Measurements from ENCODE around the gene TOMM34.

Gene TOMM34

DNA sequence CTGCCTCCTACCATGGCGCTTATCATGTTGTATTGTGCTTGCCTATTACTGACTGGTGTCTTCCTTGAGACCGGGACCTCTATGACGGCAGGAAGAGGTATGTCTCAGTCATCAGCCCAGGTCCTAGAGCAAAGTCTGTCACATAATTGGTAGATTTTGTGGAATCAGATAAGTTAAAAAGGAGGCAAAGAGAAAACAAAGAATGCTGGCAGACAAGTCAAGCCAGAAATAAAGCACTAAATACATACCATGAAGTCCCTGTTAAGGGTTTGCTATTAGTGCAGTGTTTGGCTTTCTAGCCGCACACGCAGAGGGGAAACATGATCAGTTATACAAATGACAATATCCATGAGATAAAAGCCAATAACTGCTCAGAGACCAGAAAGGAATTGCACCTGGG, 6.0 kb downstream of the TOMM34 start:
- no peaks in the 10 kb centered on the region for H3K9me3 Mint-ChIP-seq
- no peak overlapping the region for H3K4me3 Mint-ChIP-seq
- peak overlapping the region; percentile 8 for H3K27ac Mint-ChIP-seq
- DNase-seq: no peak
- peaks cover 99% of the 10 kb centered on the region for H3K36me3 Mint-ChIP-seq (ENCODE audit: low read depth)
- H3K4me1 Mint-ChIP-seq (ENCODE audit: low read depth): peaks cover 58% of the 10 kb centered on the region
- H3K27me3 Mint-ChIP-seq: no peaks in the 10 kb centered on the region

DNA sequence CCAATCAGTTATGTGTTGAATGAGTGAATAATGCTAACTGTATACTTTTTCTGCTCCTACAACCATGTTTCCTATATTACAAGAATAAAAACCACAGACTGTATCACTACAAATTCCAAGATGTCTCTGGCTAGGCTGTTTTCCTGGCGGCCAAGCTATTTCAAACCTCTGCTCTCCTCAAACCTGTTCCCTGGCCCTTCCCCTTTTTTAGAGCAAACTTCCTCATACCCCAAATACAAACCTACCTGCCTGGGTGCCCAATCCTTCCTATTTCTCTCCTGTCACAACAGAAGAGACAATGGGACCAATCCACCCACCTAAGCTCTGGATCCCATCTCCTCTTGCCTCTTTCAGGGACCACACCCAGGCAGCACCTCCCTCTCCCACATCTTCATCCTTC, 7.5 kb downstream of the TOMM34 start:
- no peaks in the 10 kb centered on the region for H3K9me3 Mint-ChIP-seq
- no peak for DNase-seq
- peaks cover 43% of the 10 kb centered on the region for H3K4me1 Mint-ChIP-seq (ENCODE audit: low read depth)

DNA sequence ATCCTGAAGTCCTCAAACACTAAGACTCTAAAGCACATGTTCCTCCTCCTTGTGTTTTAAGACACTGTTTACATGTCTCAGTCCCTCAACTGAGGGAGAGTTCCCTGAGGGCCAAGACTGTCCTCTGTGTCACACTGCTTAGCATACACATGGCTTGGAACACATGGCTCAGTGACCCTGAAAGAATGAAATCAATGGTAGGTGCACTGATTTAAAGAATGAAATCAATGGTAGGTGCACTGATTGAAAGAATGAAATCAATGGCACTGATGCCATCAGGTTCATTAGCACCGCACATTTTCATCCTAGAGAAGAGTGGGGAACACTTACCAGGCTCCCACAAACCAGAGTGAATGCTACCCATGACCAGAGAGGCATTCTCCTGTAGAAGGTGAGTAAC, 9.8 kb downstream of the TOMM34 start:
- Mint-ChIP-seq H3K4me1 (ENCODE audit: low read depth) (peaks cover 23% of the 10 kb centered on the region), H3K27ac (peak overlapping the region; percentile 31), H3K27me3 (no peaks in the 10 kb centered on the region), H3K36me3 (ENCODE audit: low read depth) (peaks cover 99% of the 10 kb centered on the region), H3K4me3 (no peak overlapping the region), H3K9me3 (no peaks in the 10 kb centered on the region)
- DNase-seq: no peak

More for the DNA sequence above, 7.5 kb downstream of the TOMM34 start:
- peak overlapping the region; percentile 56 for H3K27ac Mint-ChIP-seq
- H3K36me3 Mint-ChIP-seq (ENCODE audit: low read depth): peaks cover 99% of the 10 kb centered on the region
- H3K27me3 Mint-ChIP-seq: no peaks in the 10 kb centered on the region
- no peak overlapping the region for H3K4me3 Mint-ChIP-seq

DNA sequence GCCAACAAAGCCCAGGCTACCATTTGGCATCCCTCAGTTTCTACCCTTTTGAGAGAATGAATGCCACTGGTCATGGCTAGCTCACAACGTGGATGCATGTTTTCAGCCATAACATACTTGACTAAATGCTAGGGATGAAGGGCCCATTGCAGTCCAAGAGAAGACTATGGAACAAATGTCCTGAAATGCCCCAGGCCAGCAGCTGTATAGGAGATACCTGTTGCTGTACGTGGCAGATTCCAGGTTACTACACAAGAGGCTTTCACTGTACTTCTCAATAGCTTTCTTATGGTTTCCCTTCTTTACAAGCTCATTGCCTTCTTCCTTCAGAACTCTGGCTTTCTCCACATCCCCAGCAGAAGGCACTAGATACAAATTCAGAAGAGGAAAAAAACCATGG, 11.7 kb downstream of the TOMM34 start:
- Mint-ChIP-seq H3K27me3 (no peaks in the 10 kb centered on the region), H3K36me3 (ENCODE audit: low read depth) (peaks cover 99% of the 10 kb centered on the region), H3K4me3 (no peak overlapping the region), H3K27ac (peak overlapping the region; percentile 55), H3K4me1 (ENCODE audit: low read depth) (peaks cover 11% of the 10 kb centered on the region), H3K9me3 (no peaks in the 10 kb centered on the region)
- DNase-seq: no peak

DNA sequence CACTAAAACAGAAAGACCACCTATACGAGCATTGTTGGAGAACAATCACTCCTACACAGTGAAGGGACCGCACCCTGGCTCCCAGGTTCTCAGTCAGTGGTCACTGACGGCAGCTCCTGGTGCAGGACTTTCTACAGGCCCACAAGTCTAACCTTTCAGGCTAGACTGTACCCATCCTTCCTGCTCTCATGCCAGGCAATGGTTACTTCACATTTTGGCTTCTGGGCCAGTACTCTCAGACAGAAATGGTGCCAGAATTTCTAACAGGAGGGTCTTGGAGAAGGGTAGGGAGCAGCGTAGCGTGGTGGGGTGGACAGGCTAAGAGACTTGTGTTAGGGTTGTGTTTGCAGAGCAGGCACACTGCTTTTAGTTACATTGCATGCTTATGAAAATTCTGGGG, 12.1 kb downstream of the TOMM34 start:
- H3K4me1 Mint-ChIP-seq (ENCODE audit: low read depth): peaks cover 7% of the 10 kb centered on the region
- H3K27me3 Mint-ChIP-seq: no peaks in the 10 kb centered on the region
- H3K9me3 Mint-ChIP-seq: no peaks in the 10 kb centered on the region
- no peak overlapping the region for H3K27ac Mint-ChIP-seq
- no peak for DNase-seq
- H3K4me3 Mint-ChIP-seq: no peak overlapping the region
- peaks cover 99% of the 10 kb centered on the region for H3K36me3 Mint-ChIP-seq (ENCODE audit: low read depth)

DNA sequence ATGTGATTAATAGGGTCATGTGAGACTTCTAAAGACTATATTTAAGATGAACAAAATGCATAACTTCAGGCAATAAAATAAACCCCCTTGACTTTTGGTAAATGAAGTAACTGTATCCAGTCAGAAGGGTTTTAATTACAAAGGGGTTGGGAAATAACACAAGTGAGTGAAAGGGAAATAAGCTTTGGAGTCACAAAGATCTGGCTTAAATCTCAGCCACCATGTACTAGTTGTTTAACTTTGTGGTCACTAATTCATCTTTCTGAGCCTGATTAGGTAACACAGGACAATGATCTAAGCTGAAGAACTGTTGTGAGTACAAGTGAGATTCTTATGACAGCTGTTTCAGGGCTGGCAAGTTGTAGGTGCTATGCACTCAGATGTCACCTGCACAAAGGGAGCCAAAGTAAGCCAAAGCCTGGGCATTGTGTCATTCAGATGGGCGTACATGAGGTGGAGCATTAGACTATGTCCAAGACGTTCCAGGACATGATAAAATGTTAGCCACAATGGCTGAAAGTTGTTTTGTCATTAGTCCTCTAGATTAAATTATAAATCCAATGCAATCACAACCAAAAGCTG, 13.8 kb downstream of the TOMM34 start:
- no peak for DNase-seq
- Mint-ChIP-seq H3K27ac (peak overlapping the region; percentile 56), H3K4me1 (ENCODE audit: low read depth) (no peaks in the 10 kb centered on the region), H3K27me3 (no peaks in the 10 kb centered on the region), H3K9me3 (no peaks in the 10 kb centered on the region), H3K4me3 (no peak overlapping the region), H3K36me3 (ENCODE audit: low read depth) (peaks cover 99% of the 10 kb centered on the region)

DNA sequence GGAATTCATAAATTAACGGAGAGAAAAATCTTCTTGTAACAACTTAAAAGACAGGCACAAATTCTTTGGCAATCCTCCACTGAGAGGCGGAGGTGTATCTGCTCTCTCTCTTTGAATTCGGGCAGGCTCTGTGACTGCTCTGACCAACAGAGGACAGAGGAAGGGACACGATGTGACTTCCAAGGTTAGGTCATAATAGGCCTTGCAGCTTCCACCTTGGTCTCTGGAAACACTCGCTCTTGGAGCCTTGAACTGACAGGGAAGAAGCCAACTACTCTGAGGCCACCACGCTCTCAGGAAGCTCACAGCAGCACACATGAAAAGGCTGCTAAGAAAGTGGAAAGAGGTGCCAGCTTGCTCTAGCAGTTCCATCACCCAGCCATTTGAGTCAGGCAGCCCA, 14.9 kb downstream of the TOMM34 start:
- H3K27me3 Mint-ChIP-seq: no peaks in the 10 kb centered on the region
- H3K4me3 Mint-ChIP-seq: no peak overlapping the region
- no peak for DNase-seq
- peaks cover 99% of the 10 kb centered on the region for H3K36me3 Mint-ChIP-seq (ENCODE audit: low read depth)
- peak overlapping the region; percentile 53 for H3K27ac Mint-ChIP-seq
- H3K9me3 Mint-ChIP-seq: no peaks in the 10 kb centered on the region
- no peaks in the 10 kb centered on the region for H3K4me1 Mint-ChIP-seq (ENCODE audit: low read depth)

DNA sequence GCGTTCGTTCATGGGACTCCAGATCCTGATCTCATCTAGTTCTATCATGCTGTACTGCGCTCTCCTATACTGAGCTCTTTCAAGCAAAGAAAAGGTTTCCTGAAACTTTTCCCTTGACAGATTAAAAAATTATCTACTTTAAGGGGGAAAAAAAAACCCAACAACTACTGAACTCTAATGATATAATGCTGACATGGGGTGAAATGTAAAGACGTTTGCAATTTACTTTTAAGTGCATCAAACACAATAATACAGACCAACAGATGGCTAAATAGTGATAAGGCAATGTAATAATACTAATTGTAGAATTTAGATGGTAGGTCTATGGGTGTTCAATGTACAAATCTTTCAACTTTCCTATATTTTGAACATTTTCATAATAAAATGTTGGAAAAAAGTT, 16.4 kb downstream of the TOMM34 start:
- no peak for DNase-seq
- H3K9me3 Mint-ChIP-seq: no peaks in the 10 kb centered on the region
- H3K36me3 Mint-ChIP-seq (ENCODE audit: low read depth): peaks cover 99% of the 10 kb centered on the region
- H3K4me3 Mint-ChIP-seq: no peak overlapping the region
- no peaks in the 10 kb centered on the region for H3K4me1 Mint-ChIP-seq (ENCODE audit: low read depth)
- H3K27me3 Mint-ChIP-seq: no peaks in the 10 kb centered on the region
- peak overlapping the region; percentile 44 for H3K27ac Mint-ChIP-seq

DNA sequence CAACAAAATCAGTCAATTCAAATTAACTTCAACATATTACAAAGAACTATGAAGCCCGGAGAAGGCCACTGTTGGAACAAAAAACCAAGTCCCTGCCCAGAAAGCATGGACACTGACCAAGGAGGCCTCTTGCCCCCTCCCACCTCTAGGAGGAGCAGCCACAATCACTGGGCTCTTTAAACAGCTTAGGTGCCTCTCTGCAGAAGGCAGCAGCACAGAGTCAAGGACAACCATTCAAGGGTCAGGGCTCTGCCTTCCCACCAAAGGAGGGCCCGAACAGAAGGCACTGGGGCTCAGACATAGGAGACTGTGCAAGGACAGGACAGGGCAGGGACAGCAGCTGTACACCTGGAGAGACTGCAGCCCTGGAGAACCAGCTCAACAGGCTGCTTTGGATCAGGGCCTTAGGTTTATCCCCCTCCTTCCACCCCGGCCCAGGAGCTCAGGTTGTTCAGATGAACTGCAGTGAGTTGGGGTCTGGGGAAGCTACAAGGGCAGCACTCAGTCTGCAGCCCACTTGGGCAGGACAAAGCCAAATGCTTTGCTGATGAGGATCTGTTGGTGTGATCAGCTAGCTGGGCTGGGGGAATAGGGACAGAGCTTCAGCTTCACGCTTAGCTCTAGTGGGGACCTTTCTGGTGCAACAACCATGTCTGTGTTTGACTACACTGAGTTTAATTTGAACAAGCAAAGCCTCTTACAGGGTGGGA, 17.8 kb downstream of the TOMM34 start:
- H3K4me1 Mint-ChIP-seq (ENCODE audit: low read depth): no peaks in the 10 kb centered on the region
- H3K36me3 Mint-ChIP-seq (ENCODE audit: low read depth): peaks cover 99% of the 10 kb centered on the region
- H3K4me3 Mint-ChIP-seq: no peak overlapping the region
- H3K9me3 Mint-ChIP-seq: no peaks in the 10 kb centered on the region
- no peaks in the 10 kb centered on the region for H3K27me3 Mint-ChIP-seq
- peak overlapping the region; percentile 37 for H3K27ac Mint-ChIP-seq
- no peak for DNase-seq

DNA sequence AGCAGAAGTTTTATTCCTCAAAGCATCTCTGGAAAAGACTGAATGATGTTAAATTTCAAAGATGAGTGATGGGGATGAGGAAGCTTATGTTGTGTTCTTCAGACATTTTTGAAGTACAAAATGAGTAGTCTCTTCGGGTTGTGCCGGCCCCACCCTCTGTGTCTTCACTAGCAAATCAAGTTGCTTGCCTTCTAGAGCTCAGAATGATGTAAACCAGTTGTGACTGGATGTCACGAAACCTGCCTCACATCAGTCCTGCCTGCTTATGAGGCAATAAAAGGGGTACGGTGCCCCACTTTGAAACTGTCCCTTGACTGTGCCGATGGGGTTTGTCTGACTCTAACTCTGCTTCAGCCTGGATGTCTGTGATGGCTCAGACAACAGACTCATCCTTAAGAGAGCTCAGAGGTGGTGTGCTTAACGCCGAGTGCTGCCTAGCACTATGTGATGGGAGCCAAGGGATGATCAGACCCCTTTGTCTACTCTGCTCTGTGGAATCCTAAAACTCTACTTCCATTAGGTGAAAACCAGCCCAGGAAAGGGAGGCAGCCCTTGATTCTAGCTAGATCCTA, 19.0 kb downstream of the TOMM34 start:
- Mint-ChIP-seq H3K27me3 (no peaks in the 10 kb centered on the region), H3K27ac (peak overlapping the region; percentile 28), H3K36me3 (ENCODE audit: low read depth) (peaks cover 99% of the 10 kb centered on the region)

DNA sequence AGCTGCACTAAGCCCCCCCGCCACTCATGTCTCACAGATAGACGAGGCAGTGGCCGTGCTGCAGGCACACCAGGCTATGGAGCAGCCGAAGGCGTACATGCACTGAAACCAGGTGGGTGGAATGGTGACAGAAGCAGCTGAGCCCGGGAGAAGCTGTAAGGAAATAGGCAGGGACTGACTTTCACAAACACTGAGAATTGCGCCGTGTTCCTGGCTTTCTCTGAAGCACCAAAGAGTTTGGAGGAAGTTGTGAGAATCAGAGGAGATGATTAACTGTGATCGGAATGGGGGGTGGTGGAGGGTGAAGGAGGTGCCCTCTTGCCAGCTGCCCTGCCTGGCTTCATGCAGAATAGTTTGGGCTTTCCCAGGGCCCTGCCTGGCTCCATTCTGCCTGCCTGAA, 21.6 kb downstream of the TOMM34 start:
- Mint-ChIP-seq H3K9me3 (no peaks in the 10 kb centered on the region), H3K27me3 (no peaks in the 10 kb centered on the region), H3K4me1 (ENCODE audit: low read depth) (no peaks in the 10 kb centered on the region), H3K36me3 (ENCODE audit: low read depth) (peaks cover 94% of the 10 kb centered on the region), H3K4me3 (no peak overlapping the region), H3K27ac (no peak overlapping the region)
- DNase-seq: no peak

More for the DNA sequence above, 19.0 kb downstream of the TOMM34 start:
- no peak overlapping the region for H3K4me3 Mint-ChIP-seq
- H3K4me1 Mint-ChIP-seq (ENCODE audit: low read depth): no peaks in the 10 kb centered on the region
- H3K9me3 Mint-ChIP-seq: no peaks in the 10 kb centered on the region
- DNase-seq: no peak

DNA sequence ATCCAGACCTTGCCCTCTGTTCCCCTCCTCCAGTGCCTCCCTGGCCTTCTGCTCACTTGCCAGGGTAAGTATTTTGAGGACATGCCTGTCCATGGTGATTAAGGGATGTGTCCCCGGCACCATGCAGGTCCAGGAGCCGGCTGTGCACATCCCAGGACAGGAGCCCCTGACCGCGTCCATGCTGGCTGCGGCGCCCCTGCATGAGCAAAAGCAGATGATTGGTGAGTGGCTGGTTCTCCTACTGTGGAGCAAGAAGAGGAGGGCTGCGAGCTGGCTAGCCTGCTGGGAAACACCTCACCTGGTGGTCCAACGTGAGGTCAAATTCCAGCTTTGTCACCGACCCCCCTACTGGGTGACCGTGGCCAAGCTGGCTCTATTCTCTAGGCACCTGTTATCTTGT, 23.7 kb downstream of the TOMM34 start:
- no peak overlapping the region for H3K4me3 Mint-ChIP-seq
- no peak overlapping the region for H3K27ac Mint-ChIP-seq
- H3K27me3 Mint-ChIP-seq: no peaks in the 10 kb centered on the region
- peaks cover 89% of the 10 kb centered on the region for H3K36me3 Mint-ChIP-seq (ENCODE audit: low read depth)
- no peak for DNase-seq
- H3K4me1 Mint-ChIP-seq (ENCODE audit: low read depth): no peaks in the 10 kb centered on the region
- no peaks in the 10 kb centered on the region for H3K9me3 Mint-ChIP-seq

DNA sequence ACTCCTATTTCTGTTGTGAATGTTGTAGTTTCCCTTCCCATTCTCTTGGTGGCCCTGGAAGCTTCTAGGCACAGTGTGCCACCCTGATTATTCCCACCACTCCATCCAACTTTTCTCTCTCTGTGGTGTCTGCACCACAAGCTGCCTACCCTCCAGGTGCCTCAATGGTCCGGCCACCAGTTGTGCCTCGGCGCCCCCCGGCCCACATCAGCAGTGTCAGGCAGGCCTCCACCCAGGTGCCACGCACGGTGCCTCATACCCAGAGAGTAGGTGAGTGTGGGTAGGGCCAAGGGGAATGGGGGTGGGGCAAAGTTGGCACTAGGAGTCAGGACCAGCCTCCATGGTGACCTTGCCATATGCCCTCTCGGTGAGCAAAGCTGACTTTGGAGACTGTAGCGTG, 27.3 kb downstream of the TOMM34 start:
- no peaks in the 10 kb centered on the region for H3K4me1 Mint-ChIP-seq (ENCODE audit: low read depth)
- H3K27me3 Mint-ChIP-seq: no peaks in the 10 kb centered on the region
- H3K9me3 Mint-ChIP-seq: no peaks in the 10 kb centered on the region
- no peak overlapping the region for H3K27ac Mint-ChIP-seq
- H3K4me3 Mint-ChIP-seq: no peak overlapping the region
- H3K36me3 Mint-ChIP-seq (ENCODE audit: low read depth): peaks cover 78% of the 10 kb centered on the region
- no peak for DNase-seq

DNA sequence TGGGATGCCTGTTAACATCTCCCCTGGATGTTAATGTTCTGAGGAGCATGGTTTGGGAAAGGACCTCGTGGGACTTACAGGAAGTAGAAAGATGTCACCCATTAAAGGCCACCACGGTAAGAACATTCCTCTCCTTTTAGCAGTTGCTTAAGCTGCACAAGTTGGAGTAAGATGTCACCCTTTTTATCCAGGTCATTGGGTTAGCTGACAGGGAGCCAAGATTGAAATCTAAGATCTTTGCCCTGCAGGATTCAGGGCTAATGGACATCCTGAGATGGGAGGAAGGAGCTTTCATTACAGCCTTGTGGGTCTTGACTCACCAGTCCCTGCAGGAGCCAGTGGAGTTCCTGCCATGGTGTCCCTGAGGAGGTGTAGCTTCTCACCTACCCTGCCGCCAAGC, 28.3 kb downstream of the TOMM34 start:
- Mint-ChIP-seq H3K27ac (no peak overlapping the region), H3K36me3 (ENCODE audit: low read depth) (peaks cover 68% of the 10 kb centered on the region), H3K4me3 (no peak overlapping the region)

DNA sequence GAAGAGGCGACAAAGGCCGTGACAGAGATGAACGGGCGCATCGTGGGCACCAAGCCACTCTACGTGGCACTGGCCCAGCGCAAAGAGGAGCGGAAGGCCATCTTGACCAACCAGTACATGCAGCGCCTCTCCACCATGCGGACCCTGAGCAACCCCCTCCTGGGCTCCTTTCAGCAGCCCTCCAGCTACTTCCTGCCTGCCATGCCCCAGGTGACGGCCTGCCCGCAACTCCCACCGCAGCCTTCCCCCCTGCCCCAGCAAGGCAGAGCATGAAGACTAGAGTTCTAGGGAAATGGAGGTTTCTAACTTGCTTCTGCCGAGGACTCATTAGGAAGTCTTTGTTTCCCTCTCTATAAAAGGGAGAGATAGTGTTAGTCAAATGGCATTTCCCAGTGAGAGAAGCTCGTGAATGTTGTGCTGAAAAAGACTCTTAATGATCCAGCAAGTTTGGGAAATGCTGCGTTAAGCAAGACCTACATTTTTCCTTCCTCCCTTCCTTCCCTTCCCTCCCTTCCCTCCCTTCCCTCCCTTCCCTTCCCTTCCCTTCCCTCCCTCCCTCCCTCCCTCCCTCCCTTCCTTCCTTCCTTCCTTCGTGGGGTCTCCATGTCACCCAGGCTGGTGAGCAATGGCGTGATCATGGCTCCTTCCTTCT, 29.6 kb downstream of the TOMM34 start:
- Mint-ChIP-seq H3K4me1 (ENCODE audit: low read depth) (no peaks in the 10 kb centered on the region), H3K36me3 (ENCODE audit: low read depth) (peaks cover 60% of the 10 kb centered on the region), H3K27ac (no peak overlapping the region), H3K9me3 (no peaks in the 10 kb centered on the region), H3K27me3 (no peaks in the 10 kb centered on the region), H3K4me3 (no peak overlapping the region)
- no peak for DNase-seq

More for the DNA sequence above, 28.3 kb downstream of the TOMM34 start:
- no peaks in the 10 kb centered on the region for H3K4me1 Mint-ChIP-seq (ENCODE audit: low read depth)
- no peak for DNase-seq
- no peaks in the 10 kb centered on the region for H3K27me3 Mint-ChIP-seq
- no peaks in the 10 kb centered on the region for H3K9me3 Mint-ChIP-seq
